HL-60 (cell line): ENCODE data around the gene ZNF740.
"Not testable (repeated sequence)": the region's sequence is repeated elsewhere in the genome, so short reads cannot be mapped to it uniquely, and the experiment has no call there.

Source experiments
- CTCF ChIP-seq: IDR thresholded peaks from one replicate; pipeline ENCODE4 v1.5.1; 2011; ENCODE audit warnings: low read length, control low read depth, inconsistent platforms; ENCODE audit not compliant: insufficient read depth
- REST ChIP-seq: IDR thresholded peaks from 2 replicates; pipeline ENCODE4 v1.6.1; 2012; ENCODE audit warnings: low read depth; ENCODE audit not compliant: insufficient replicate concordance

- TF ChIP-seq REST, CTCF: not testable (repeated sequence)
Measured at GRCh38 chr12:53202316-53202715, 21.8 kb downstream of the ZNF740 start.
